ENCODE results near the gene ADCY5. TPM values are rescaled to one million over a fixed set of nuclear protein-coding genes. Genes with fewer than 3 reads are reported as not detected.

ADCY5 gene
- total and polyA plus RNA-seq, 7 experiments from 2014 or later: 0.07 TPM; not detected in 6

DNA sequence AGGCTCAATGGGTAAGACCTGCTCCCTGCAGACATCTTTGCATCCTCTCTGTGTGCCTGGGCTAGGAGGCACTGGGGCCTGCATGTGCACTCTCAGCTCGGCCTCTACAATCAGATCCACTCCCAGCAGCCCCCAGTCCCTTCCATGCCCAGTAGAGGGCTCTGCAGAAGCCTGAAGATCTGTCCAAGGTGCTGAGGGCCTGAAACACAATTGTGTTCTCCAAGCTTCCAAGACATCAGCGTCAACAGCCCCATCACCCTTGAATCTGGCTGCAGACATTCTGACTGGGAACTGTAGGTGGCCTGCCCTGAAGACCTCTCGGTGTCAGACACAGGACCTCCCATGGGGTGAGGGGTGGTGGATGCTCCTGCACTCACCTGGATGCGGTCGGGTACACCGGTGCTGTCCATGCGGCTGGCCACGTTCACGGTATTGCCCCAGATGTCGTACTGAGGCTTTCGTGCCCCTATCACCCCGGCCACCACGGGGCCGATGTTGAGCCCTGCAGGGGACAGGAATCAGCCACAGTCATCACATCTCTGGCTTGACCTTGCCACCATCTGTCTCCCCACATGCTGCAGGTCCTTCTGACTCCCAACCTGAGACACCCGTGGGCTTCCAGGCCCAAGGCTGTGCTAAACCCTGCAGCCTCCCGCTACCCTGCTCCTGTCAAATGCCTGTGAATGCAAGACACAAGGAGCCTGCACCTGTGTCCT lies 162.4 kb downstream of the ADCY5 start:
- DNase-seq (peak in 5 of 9 donors; percentile 15 to 43 (median 22)), ATAC-seq (peak; percentile 55)
- no peaks in the 10 kb centered on the region for H3K36me3 Mint-ChIP-seq
- H3K27me3 ChIP-seq (ENCODE audit: control insufficient read depth in 2 of 2, insufficient read depth in 2 of 2, low read length in 2 of 2): no peaks in the 10 kb centered on the region
- H3K9me3 ChIP-seq (ENCODE audit: control insufficient read depth in 2 of 3, low read length in 3 of 3): no peaks in the 10 kb centered on the region
- H3K9me3 Mint-ChIP-seq: peaks cover 0 to 7% (median 0%) of the 10 kb centered on the region in 11 donors
- CTCF ChIA-PET: no interaction called here
- H3K4me1 Mint-ChIP-seq: peaks cover 0 to 6% (median 0%) of the 10 kb centered on the region in 7 donors
- POLR2A ChIA-PET: no interaction called here
- H3K27ac Mint-ChIP-seq: no peak overlapping the region
- H3K4me3 Mint-ChIP-seq: no peak overlapping the region
- H3K4me3 ChIP-seq (ENCODE audit: low read length): no peak overlapping the region
- no peaks in the 10 kb centered on the region for H3K36me3 ChIP-seq (ENCODE audit: control insufficient read depth in 2 of 3, insufficient read depth in 3 of 3, low read length in 3 of 3)
- H3K4me1 ChIP-seq (ENCODE audit: control insufficient read depth in 2 of 2, insufficient read depth in 2 of 2, low read length in 2 of 2): no peaks in the 10 kb centered on the region
- peaks cover 0 to 4% (median 0%) of the 10 kb centered on the region in 5 donors for H3K27me3 Mint-ChIP-seq
- H3K27ac ChIP-seq (ENCODE audit: low read depth, low read length): no peak overlapping the region
- intact Hi-C loops (cut with micrococcal nuclease): no loop called here

DNA sequence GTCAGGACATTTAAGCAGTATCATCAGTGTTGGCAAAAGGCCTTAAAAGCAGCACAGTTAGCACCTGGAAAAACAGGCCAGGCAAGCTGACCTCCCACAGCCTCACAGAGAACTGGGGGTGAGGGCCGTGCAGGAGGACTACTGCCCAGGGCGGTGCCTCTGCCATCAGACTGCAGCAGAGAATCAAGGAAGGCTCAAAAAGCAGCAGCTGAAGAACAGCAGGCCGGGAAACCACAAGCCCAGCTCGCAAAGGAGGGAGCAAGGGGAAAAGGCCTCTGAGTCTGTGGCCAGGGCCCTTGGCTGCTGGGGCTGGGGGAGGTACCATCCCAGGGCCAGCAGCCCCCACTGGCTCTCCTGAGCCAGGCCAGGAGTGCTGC lies 163.0 kb downstream of the ADCY5 start:
- H3K4me1 ChIP-seq (ENCODE audit: control insufficient read depth in 2 of 2, insufficient read depth in 2 of 2, low read length in 2 of 2): no peaks in the 10 kb centered on the region
- H3K4me3 ChIP-seq (ENCODE audit: low read length): no peak overlapping the region
- Mint-ChIP-seq H3K4me1 (peaks cover 0 to 6% (median 0%) of the 10 kb centered on the region in 7 donors), H3K36me3 (no peaks in the 10 kb centered on the region), H3K27me3 (peaks cover 0 to under 1% (median 0%) of the 10 kb centered on the region in 5 donors), H3K9me3 (peaks cover 0 to 7% (median 0%) of the 10 kb centered on the region in 11 donors), H3K4me3 (no peak overlapping the region), H3K27ac (no peak overlapping the region)
- H3K9me3 ChIP-seq (ENCODE audit: control insufficient read depth in 2 of 3, low read length in 3 of 3): no peaks in the 10 kb centered on the region
- ATAC-seq (no peak), DNase-seq (no peak)
- H3K36me3 ChIP-seq (ENCODE audit: control insufficient read depth in 2 of 3, insufficient read depth in 3 of 3, low read length in 3 of 3): no peaks in the 10 kb centered on the region
- ChIA-PET POLR2A (no interaction called here), CTCF (no interaction called here)
- H3K27ac ChIP-seq (ENCODE audit: low read depth, low read length): no peak overlapping the region
- intact Hi-C loops (cut with micrococcal nuclease): no loop called here
- no peaks in the 10 kb centered on the region for H3K27me3 ChIP-seq (ENCODE audit: control insufficient read depth in 2 of 2, insufficient read depth in 2 of 2, low read length in 2 of 2)

DNA sequence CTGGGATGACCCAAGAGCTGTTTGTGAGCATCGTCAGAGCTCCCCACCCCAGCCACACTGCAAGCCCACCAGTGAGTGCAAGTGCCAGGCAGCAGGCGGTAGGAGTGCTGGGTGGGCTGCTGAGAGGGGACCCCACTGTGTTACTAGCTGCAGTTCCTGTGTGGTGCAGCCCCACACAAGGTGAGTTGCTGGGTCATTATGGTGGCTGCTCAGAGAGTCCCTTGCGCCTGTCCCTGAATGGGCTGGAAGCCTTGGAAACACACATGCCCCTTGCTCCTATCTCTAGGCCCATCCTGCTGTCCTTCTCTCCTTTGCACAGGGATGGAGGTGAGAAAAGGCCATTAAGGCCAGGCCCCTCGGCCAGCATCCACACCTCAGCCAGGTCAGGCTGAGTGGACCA lies 163.4 kb downstream of the ADCY5 start:
- H3K27ac ChIP-seq (ENCODE audit: low read depth, low read length): no peak overlapping the region
- no peaks in the 10 kb centered on the region for H3K9me3 ChIP-seq (ENCODE audit: control insufficient read depth in 2 of 3, low read length in 3 of 3)
- Mint-ChIP-seq H3K9me3 (peaks cover 0 to 7% (median 0%) of the 10 kb centered on the region in 11 donors), H3K27ac (no peak overlapping the region), H3K4me1 (peaks cover 0 to 6% (median 0%) of the 10 kb centered on the region in 7 donors), H3K27me3 (no peaks in the 10 kb centered on the region), H3K36me3 (no peaks in the 10 kb centered on the region), H3K4me3 (no peak overlapping the region)
- intact Hi-C loops (cut with micrococcal nuclease): no loop called here
- DNase-seq (no peak), ATAC-seq (no peak)
- H3K4me3 ChIP-seq (ENCODE audit: low read length): no peak overlapping the region
- POLR2A ChIA-PET: no interaction called here
- H3K36me3 ChIP-seq (ENCODE audit: control insufficient read depth in 2 of 3, insufficient read depth in 3 of 3, low read length in 3 of 3): no peaks in the 10 kb centered on the region
- H3K4me1 ChIP-seq (ENCODE audit: control insufficient read depth in 2 of 2, insufficient read depth in 2 of 2, low read length in 2 of 2): no peaks in the 10 kb centered on the region
- CTCF ChIA-PET: no interaction called here
- H3K27me3 ChIP-seq (ENCODE audit: control insufficient read depth in 2 of 2, insufficient read depth in 2 of 2, low read length in 2 of 2): no peaks in the 10 kb centered on the region

DNA sequence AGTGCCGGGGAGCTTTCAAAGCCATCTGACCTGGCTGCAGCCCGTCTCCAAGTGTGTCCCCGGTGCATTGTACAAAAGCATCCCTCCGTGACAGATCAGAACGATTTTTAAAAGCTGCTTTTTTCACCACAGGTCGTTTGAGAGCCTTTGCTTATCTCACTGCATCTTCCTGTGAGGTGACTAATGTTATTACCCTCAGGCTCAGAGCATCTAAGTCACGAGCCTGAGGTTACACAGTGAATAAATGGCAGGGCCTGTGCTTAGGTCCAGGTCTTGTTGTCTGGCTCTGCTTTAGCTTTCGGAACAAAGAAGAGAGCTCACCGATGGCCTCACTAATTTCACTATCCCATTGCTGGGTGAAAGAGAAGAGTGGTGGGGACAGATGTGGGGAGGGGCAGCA lies 163.8 kb downstream of the ADCY5 start:
- Mint-ChIP-seq H3K36me3 (no peaks in the 10 kb centered on the region), H3K4me3 (no peak overlapping the region), H3K27ac (no peak overlapping the region), H3K27me3 (no peaks in the 10 kb centered on the region), H3K9me3 (peaks cover 0 to 7% (median 0%) of the 10 kb centered on the region in 11 donors), H3K4me1 (peaks cover 0 to 6% (median 0%) of the 10 kb centered on the region in 7 donors)
- intact Hi-C loops (cut with micrococcal nuclease): no loop called here
- Histone ChIP-seq H3K4me3 (ENCODE audit: low read length) (no peak overlapping the region), H3K9me3 (ENCODE audit: control insufficient read depth in 2 of 3, low read length in 3 of 3) (no peaks in the 10 kb centered on the region), H3K27ac (ENCODE audit: low read depth, low read length) (no peak overlapping the region), H3K4me1 (ENCODE audit: control insufficient read depth in 2 of 2, insufficient read depth in 2 of 2, low read length in 2 of 2) (no peaks in the 10 kb centered on the region), H3K27me3 (ENCODE audit: control insufficient read depth in 2 of 2, insufficient read depth in 2 of 2, low read length in 2 of 2) (no peaks in the 10 kb centered on the region), H3K36me3 (ENCODE audit: control insufficient read depth in 2 of 3, insufficient read depth in 3 of 3, low read length in 3 of 3) (no peaks in the 10 kb centered on the region)
- DNase-seq (no peak), ATAC-seq (no peak)
- POLR2A ChIA-PET: no interaction called here
- CTCF ChIA-PET: no interaction called here

DNA sequence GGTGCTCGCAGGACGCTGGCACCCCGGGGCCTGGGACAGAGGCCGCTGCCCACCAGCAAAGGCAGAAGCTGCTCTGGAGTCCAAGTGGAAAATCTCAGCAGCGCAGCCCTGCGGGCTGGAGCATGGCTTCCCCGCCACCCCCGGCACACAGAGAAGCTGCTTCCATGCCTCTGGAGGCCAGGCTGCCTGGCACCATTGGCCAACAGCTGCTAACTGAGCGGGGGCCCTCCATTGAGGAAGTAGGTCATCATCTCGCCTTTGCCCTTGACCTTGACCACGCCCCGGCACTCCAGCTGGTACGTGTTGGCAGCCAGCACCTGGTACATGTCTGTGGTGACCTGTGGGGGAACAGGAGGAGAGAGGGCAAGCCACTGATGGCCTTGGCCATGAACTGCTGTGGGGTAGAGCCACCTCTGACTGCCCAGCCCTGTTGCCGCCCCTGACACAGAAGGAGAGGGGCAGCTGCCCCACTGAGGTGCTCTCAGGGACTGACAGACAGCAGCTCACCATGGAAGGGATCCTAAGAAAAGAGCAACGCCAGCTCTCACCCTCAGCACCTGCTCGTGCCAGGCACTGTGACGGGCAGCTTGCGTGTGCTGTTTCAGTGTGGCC lies 164.4 kb downstream of the ADCY5 start:
- H3K36me3 ChIP-seq (ENCODE audit: control insufficient read depth in 2 of 3, insufficient read depth in 3 of 3, low read length in 3 of 3): no peaks in the 10 kb centered on the region
- ATAC-seq: no peak
- intact Hi-C loops (cut with micrococcal nuclease): no loop called here
- no peaks in the 10 kb centered on the region for H3K4me1 ChIP-seq (ENCODE audit: control insufficient read depth in 2 of 2, insufficient read depth in 2 of 2, low read length in 2 of 2)
- H3K27ac ChIP-seq (ENCODE audit: low read depth, low read length): no peak overlapping the region
- H3K4me1 Mint-ChIP-seq: peaks cover 0 to 6% (median 0%) of the 10 kb centered on the region in 7 donors
- DNase-seq: no peak
- no peak overlapping the region for H3K27ac Mint-ChIP-seq
- no peak overlapping the region for H3K4me3 Mint-ChIP-seq
- H3K9me3 Mint-ChIP-seq: peaks cover 0 to 7% (median 0%) of the 10 kb centered on the region in 11 donors
- no peaks in the 10 kb centered on the region for H3K27me3 ChIP-seq (ENCODE audit: control insufficient read depth in 2 of 2, insufficient read depth in 2 of 2, low read length in 2 of 2)
- H3K4me3 ChIP-seq (ENCODE audit: low read length): no peak overlapping the region
- CTCF ChIA-PET: no interaction called here
- POLR2A ChIA-PET: no interaction called here
- H3K9me3 ChIP-seq (ENCODE audit: control insufficient read depth in 2 of 3, low read length in 3 of 3): no peaks in the 10 kb centered on the region
- peaks cover 0 to 3% (median 0%) of the 10 kb centered on the region in 5 donors for H3K36me3 Mint-ChIP-seq
- no peaks in the 10 kb centered on the region for H3K27me3 Mint-ChIP-seq

DNA sequence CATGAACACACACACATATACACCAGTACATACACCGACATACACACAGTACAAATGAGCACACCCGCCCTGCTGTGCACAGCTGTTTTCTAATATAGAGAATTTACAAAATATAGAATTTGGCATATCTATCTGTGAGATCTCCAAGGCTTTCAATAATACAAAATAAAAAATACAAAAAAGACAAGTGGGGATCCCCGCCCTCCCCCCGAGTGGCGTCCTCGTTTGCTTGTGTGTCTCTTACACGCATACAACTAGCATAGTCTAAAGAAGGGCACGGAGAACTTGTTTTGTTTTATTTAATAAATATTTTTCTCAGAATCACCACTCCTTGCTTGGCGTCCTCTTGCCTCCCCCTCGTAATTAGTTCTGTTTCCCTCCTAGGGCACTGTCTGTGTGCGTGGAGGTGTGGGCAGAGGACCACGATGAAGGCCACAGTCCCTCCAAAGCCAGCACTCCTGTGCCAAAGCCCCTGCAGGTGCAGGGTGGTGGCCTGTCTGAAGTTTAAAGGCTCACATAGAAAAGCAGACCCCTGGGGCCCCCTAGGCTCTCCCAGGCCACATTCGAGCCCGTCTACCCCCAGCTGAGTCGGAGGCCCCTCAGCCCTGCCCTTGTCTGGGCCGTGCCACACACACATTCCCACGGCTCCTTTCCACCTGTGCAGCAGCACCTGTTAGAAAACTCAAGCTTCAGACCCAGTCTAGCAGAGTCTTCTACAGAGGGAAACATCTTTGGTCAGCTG lies 165.1 kb downstream of the ADCY5 start:
- H3K27me3 Mint-ChIP-seq: no peaks in the 10 kb centered on the region
- Histone ChIP-seq H3K27ac (ENCODE audit: low read depth, low read length) (no peak overlapping the region), H3K36me3 (ENCODE audit: control insufficient read depth in 2 of 3, insufficient read depth in 3 of 3, low read length in 3 of 3) (no peaks in the 10 kb centered on the region), H3K4me3 (ENCODE audit: low read length) (no peak overlapping the region), H3K4me1 (ENCODE audit: control insufficient read depth in 2 of 2, insufficient read depth in 2 of 2, low read length in 2 of 2) (no peaks in the 10 kb centered on the region), H3K27me3 (ENCODE audit: control insufficient read depth in 2 of 2, insufficient read depth in 2 of 2, low read length in 2 of 2) (no peaks in the 10 kb centered on the region), H3K9me3 (ENCODE audit: control insufficient read depth in 2 of 3, low read length in 3 of 3) (no peaks in the 10 kb centered on the region)
- ATAC-seq (no peak), DNase-seq (no peak)
- H3K27ac Mint-ChIP-seq: no peak overlapping the region
- no peak overlapping the region for H3K4me3 Mint-ChIP-seq
- intact Hi-C loops (cut with micrococcal nuclease): no loop called here
- peaks cover 0 to 6% (median 0%) of the 10 kb centered on the region in 7 donors for H3K4me1 Mint-ChIP-seq
- POLR2A ChIA-PET: no interaction called here
- peaks cover 0 to 4% (median 0%) of the 10 kb centered on the region in 5 donors for H3K36me3 Mint-ChIP-seq
- CTCF ChIA-PET: no interaction called here
- H3K9me3 Mint-ChIP-seq: peaks cover 0 to 7% (median 0%) of the 10 kb centered on the region in 11 donors

Data from naive thymus-derived CD4-positive, alpha-beta T cell (primary cell).